Cerebellar nuclear complex (tissue), 1 donor: Measurements from ENCODE around the gene NTPCR.
"Not testable (repeated sequence)": the region's sequence is repeated elsewhere in the genome, so short reads cannot be mapped to it uniquely, and the experiment has no call there.

Source experiments
- DNase-seq, 2 experiments: peaks; one replicate each; lab custom pipeline; 2025; lab: John Stamatoyannopoulos, UW

NTPCR gene

GRCh38 chr1:232927166-232927565, 23.2 kb upstream of the NTPCR start:
- not testable (repeated sequence) for DNase-seq

- no peak for DNase-seq
Observed at GRCh38 chr1:232927830-232928505, 22.4 kb upstream of the NTPCR start.

- DNase-seq = no peak
Observed at GRCh38 chr1:232932486-232933425, 17.7 kb upstream of the NTPCR start.

- no peak for DNase-seq
Observed at GRCh38 chr1:232936941-232937340, 13.5 kb upstream of the NTPCR start.

DNA sequence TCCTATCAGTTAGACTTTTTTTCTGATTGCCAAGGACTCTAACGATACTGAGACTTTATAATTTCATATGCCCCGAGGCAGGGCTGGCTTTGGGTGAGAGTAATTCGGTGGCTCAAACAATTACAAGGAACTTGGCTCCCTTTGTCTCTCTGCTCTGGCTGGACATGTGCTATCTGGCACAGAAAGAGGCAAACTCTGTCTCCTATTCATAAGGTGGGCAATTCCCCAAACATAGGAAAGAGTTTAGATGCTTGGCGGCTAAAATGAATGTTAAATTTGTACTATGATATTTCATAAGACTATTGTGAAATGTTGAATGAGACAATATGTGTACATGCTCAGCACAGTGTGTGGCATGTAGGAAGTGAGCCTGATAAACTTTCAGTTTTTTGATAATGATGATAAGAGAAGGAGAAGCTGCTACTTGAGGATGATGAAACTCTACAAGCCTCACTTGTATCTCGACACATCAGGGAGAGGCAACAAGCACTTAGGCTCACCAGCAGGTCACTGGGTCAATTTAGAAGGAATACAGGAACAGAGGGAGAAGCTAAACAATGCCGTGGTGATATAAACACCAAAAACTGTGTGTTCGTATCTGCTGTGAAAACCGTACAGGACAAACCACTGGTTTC, 12.6 kb upstream of the NTPCR start:
- no peak for DNase-seq

DNA sequence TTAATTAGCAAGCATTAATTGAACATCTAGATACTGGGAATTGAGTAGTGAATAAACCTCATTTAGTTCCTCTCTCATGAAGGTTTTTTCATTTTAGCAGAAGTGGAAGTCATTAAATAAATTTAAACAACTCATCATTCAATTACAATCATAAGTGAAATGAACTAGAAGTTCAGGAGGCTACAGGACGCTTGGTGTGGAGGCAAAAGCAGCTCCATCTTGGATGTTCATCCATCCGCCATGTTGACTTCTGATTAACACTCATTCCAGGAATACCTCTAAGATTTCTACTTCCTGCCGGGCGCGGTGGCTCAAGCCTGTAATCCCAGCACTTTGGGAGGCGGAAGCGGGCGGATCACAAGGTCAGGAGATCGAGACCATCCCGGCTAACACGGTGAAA, 11.5 kb upstream of the NTPCR start:
- no peak for DNase-seq

GRCh38 chr1:232939748-232940147, 10.7 kb upstream of the NTPCR start:
- no peak for DNase-seq

GRCh38 chr1:232940262-232940661, 10.1 kb upstream of the NTPCR start:
- DNase-seq = no peak

DNA sequence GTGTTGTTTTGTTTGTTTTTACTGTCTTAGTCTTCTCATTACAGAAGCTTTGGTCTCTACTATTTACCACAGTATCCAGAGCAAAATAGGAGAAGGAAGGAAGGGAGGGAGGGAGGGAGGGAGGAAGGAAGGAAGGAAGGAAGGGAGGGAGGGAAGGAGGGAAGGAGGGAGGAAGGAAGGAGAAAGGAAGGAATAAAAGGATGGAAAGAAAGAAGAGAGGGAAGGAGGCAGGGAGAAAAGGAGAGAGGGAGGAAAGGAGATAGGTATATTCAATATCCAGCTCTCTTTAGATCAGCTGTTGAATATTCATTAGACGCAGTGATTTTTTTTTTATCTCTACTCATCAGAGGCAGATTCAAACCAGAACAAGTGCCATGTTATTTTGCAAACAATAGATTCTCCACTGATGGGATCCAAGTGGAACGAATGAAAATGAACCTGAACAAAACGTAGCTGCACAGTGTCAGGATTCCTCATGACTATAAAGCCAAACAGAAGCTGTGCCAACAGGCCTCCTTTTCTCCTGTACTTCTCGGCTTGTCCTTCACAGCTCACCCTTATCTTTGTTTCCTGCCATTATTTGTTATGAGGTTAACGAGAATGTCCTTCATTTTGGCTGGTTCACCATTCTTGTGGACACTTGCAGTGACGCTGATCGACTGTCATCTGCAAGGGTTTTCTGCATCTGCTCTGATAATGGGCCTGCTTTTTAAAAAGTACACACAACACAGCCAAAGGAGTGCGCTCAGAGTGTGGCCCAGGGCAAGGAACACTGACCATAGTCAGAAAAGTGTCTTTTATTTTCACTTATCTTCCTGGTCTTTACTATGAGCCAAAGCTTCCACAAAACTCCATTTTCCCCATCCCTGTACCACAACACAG, 7.8 kb upstream of the NTPCR start:
- DNase-seq = no peak

GRCh38 chr1:232943679-232944252, 6.6 kb upstream of the NTPCR start:
- DNase-seq = no peak

DNA sequence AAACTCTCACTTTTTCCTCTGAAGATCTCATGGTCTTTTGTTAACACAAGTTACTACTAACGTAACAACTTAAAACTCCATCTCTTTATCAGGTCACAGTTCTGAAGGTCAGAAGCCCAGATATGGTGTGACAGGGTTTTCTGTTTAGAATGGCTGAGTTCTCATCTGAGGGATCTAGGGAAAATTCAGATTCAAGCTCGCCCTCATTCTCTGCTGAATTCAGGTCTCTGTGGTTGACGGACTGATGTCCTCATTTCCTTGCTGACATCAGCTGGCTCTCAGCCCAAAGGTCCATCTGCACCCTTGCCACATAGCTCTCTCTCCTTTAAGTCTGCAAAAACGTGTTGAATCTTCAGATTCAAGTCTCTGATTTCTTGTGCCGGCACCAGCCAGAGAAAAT, 6.1 kb upstream of the NTPCR start:
- DNase-seq = no peak

GRCh38 chr1:232949636-232950196, 695 bp upstream of the NTPCR start:
- DNase-seq = no peak

GRCh38 chr1:232951180-232951579, 769 bp downstream of the NTPCR start:
- no peak for DNase-seq

GRCh38 chr1:232951605-232952004, 1.2 kb downstream of the NTPCR start:
- no peak for DNase-seq

DNA sequence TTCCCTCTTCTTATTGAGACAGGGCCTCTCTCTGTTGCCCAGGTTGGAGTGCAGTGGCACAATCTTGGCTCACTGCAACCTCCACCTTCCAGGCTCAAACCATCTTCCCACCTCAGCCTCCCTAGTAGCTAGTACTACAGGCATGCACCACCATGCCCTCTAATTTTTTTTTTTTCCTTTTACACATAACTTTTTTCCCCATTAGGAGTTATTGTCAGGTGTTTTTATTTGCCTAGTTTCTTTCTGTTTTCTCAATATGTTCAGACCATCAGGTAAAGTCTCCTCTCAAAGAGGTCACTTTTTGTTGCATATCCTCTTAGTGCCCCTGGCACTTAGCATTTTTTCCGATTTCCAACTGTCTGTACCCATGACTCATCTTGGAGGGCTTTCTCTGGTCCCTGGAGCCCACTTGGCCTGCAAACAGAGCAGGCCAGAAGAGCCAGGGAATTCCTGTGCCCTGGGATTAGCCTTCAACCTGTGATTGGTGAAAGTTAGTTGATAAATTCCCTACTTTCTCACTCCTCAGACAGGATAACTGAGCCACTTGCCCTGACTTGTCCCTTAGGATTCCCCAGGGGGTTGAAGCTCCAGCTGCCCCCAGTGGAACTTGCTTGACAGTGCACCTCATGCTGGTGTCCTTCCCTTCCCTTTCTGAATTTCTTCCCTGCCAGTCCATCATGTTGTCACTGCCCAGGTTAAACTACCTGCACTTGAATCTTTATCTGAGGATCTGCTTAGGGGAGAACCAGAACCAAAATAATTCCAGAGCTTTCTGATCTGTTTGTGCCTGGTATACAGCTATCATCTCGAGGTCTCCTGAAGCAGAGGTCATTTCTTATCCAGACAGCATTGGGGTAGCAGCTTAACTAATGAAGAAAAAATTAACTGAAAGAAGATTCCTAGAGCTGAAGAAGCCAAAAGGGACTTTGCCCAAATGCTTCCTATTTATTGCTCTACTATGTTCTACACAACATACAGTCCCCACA, 2.4 kb downstream of the NTPCR start:
- no peak for DNase-seq

- DNase-seq = no peak
Observed at GRCh38 chr1:232954594-232955365, 4.4 kb downstream of the NTPCR start.

DNA sequence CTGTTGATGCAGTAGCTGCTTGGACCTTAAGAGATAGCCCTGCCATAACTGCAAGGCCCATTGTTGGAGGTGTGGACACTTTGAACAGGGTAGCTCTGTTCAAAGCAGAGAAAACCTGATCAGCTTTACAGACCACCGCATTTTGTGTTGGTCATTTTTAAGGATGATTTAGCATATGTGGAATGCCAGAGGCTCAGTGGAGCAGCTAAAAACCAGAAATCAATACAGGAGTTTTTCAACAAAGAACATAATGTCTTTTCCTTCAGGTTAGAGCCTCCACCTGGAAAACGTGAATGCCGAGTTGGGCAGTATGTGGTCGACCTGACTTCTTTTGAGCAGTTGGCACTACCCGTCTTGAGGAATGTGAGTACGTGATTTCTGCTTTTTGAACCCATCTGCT, 5.7 kb downstream of the NTPCR start:
- no peak for DNase-seq

- DNase-seq = no peak
Observed at GRCh38 chr1:232958067-232958466, 7.7 kb downstream of the NTPCR start.
